ENCODE results near the gene PCDHGC3.

GRCh38 chr5:141479776-141480175 lies 4.0 kb downstream of the PCDHGC3 start:
- no peak for TF ChIP-seq MAX (IDR thresholded peaks at IDR 0.05; ENCODE audit: low read depth, low read length)
- no peak for TF ChIP-seq POLR2A (IDR thresholded peaks at IDR 0.05; ENCODE audit: extremely low read depth, insufficient read length)
- TF ChIP-seq, protein P1, sequence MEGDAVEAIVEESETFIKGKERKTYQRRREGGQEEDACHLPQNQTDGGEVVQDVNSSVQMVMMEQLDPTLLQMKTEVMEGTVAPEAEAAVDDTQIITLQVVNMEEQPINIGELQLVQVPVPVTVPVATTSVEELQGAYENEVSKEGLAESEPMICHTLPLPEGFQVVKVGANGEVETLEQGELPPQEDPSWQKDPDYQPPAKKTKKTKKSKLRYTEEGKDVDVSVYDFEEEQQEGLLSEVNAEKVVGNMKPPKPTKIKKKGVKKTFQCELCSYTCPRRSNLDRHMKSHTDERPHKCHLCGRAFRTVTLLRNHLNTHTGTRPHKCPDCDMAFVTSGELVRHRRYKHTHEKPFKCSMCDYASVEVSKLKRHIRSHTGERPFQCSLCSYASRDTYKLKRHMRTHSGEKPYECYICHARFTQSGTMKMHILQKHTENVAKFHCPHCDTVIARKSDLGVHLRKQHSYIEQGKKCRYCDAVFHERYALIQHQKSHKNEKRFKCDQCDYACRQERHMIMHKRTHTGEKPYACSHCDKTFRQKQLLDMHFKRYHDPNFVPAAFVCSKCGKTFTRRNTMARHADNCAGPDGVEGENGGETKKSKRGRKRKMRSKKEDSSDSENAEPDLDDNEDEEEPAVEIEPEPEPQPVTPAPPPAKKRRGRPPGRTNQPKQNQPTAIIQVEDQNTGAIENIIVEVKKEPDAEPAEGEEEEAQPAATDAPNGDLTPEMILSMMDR (IDR thresholded peaks at IDR 0.05; ENCODE audit: low read depth, low read length): no peak
- TF ChIP-seq MYC (IDR thresholded peaks at IDR 0.05; ENCODE audit: low read depth, low read length): no peak

Measured in NB4 (cell line).